ENCODE measurements around the gene DNASE1L1.
A peak's percentile ranks its signal among the peaks of the same experiment; 100 is the strongest.

Gene DNASE1L1

DNA sequence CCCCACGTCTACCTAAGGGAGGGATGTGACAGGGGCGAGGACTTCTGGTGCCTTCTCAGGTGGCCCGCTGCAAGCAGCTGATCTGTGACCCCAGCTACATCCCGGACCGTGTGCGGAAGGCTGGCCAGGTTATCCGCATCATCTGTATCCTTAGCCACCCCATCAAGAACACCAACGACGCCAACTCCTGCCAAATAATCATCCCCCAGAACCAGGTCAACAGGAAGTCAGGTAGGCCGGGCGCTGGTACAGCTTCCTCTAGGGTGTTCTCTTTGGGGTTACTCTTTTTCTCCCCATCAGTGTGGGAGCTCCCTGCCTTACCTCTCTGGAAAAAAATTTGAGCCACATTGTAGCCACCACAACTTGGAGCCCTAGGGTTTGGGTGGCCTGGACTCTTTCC, 32.5 kb upstream of the DNASE1L1 start:
- no peak for DNase-seq (ENCODE audit: low read depth, low spot score)
- H3K9me3 ChIP-seq (ENCODE audit: insufficient read depth, low read length) = no peaks in the 10 kb centered on the region
- no peak overlapping the region for H3K4me3 ChIP-seq (ENCODE audit: insufficient read length, low read depth)
- no peaks in the 10 kb centered on the region for H3K4me1 ChIP-seq (ENCODE audit: insufficient read depth, insufficient read length)
- no peaks in the 10 kb centered on the region for H3K27me3 ChIP-seq (ENCODE audit: insufficient read depth, insufficient read length)
- TF ChIP-seq SUZ12 (IDR thresholded peaks at IDR 0.05; ENCODE audit: extremely low read depth, insufficient read depth, insufficient read length) = no peak
- TF ChIP-seq YY1 (IDR thresholded peaks at IDR 0.05; ENCODE audit: insufficient read depth, insufficient read length) = no peak
- no peak for TF ChIP-seq ZNF274 (IDR thresholded peaks at IDR 0.05; ENCODE audit: low read depth, low read length)
- no peak overlapping the region for H3K9ac ChIP-seq (ENCODE audit: insufficient read length, low read depth)
- H3K36me3 ChIP-seq (ENCODE audit: insufficient read depth, insufficient read length, low read length) = peaks cover 52% of the 10 kb centered on the region

DNA sequence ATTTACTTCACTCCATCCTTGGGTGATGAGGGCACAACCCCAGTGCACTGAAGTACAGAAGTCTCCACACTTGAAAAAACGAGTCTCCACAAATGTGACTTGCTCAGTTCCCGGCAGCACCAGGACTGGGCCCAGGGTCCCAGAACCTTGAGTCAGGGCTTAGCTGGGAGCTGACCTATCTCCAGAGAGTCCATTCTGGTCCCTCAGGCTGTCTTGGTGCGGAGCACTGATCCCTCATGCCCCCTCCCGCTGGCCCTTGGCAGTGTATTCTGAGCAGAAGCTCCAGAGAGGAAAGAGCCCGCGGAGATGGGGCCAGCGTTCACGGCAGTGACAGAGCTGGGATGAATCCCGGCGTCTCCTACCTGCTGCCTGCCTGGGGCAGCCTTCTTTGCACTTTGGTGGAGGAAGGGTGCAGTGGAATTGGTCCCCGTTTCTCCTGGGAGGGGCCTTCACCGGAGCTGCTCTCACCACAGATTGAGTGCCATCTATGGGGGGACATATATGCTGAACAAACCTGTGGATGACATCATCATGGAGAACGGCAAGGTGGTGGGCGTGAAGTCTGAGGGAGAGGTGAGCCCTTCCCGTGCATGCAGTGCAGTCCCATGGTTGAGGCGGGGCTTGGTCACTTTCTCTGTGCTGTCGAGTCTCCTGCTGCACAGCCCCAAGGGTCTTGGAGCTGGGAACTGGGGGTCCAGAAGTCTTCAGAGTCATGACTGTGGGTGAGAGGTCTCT, 31.7 kb upstream of the DNASE1L1 start:
- no peaks in the 10 kb centered on the region for H3K4me1 ChIP-seq (ENCODE audit: insufficient read depth, insufficient read length)
- no peaks in the 10 kb centered on the region for H3K9me3 ChIP-seq (ENCODE audit: insufficient read depth, low read length)
- no peak for DNase-seq (ENCODE audit: low read depth, low spot score)
- H3K36me3 ChIP-seq (ENCODE audit: insufficient read depth, insufficient read length, low read length) = peaks cover 50% of the 10 kb centered on the region
- no peak overlapping the region for H3K9ac ChIP-seq (ENCODE audit: insufficient read length, low read depth)
- no peak overlapping the region for H3K4me3 ChIP-seq (ENCODE audit: insufficient read length, low read depth)
- TF ChIP-seq ZNF274 (IDR thresholded peaks at IDR 0.05; ENCODE audit: low read depth, low read length) (no peak), YY1 (IDR thresholded peaks at IDR 0.05; ENCODE audit: insufficient read depth, insufficient read length) (no peak), SUZ12 (IDR thresholded peaks at IDR 0.05; ENCODE audit: extremely low read depth, insufficient read depth, insufficient read length) (no peak)
- no peaks in the 10 kb centered on the region for H3K27me3 ChIP-seq (ENCODE audit: insufficient read depth, insufficient read length)

DNA sequence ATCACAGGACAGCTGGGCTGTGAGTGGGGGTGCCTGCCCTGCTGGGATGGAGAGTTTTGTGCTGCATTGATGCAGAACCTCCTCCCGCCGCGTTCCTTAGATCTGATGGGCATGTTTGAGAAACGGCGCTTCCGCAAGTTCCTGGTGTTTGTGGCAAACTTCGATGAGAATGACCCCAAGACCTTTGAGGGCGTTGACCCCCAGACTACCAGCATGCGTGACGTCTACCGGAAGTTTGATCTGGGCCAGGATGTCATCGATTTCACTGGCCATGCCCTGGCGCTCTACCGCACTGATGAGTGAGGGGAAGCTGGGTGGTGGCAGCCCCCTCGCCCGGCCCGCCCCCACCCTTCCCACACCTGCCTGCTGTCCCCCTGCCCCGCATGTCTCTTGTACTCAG, 30.8 kb upstream of the DNASE1L1 start:
- Histone ChIP-seq H3K27me3 (ENCODE audit: insufficient read depth, insufficient read length) (no peaks in the 10 kb centered on the region), H3K4me1 (ENCODE audit: insufficient read depth, insufficient read length) (no peaks in the 10 kb centered on the region), H3K9me3 (ENCODE audit: insufficient read depth, low read length) (no peaks in the 10 kb centered on the region), H3K9ac (ENCODE audit: insufficient read length, low read depth) (no peak overlapping the region), H3K4me3 (ENCODE audit: insufficient read length, low read depth) (no peak overlapping the region), H3K36me3 (ENCODE audit: insufficient read depth, insufficient read length, low read length) (peaks cover 55% of the 10 kb centered on the region)
- no peak for DNase-seq (ENCODE audit: low read depth, low spot score)
- no peak for TF ChIP-seq ZNF274 (IDR thresholded peaks at IDR 0.05; ENCODE audit: low read depth, low read length)
- no peak for TF ChIP-seq YY1 (IDR thresholded peaks at IDR 0.05; ENCODE audit: insufficient read depth, insufficient read length)

DNA sequence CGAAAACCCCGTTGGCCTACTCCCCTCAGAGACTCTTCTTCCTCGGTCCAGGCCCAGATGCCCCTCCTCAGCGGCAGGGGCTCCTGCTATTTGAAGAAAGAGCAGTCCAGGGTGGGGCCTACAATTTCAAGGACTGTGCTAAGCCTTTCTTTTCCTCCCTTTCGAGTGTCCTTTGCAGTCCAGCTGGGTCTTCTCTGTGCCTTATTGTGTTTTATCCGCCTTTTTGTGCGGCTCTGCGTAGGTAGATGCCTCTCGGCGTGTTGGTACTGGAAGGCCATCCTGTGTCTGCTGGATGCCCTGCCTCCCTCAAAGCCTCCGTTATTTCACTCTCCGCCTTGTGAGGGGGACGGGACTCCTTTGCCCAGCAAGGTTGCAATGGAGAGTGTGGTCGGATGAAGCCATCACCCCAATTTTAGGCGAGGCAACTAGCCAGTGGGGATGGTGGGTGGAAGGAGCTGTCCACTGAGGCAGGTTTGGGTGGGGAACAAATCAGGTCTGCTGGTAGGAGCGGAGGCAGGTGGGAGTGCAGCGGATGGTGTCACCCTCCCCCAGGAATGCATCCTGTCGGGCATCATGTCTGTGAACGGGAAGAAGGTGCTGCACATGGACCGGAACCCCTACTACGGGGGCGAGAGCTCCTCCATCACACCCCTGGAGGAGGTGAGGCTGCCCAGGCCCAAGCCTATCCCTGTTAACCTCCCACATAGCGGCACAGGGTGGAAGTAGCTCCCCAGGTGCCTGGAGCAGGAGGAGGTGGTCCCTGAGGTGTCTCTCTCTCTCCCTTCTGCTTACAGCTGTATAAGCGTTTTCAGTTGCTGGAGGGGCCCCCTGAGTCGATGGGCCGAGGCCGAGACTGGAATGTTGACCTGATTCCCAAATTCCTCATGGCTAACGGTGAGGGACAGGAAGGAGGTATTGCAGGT, 29.2 kb upstream of the DNASE1L1 start:
- peak overlapping the region; percentile 56 for H3K4me3 ChIP-seq (ENCODE audit: insufficient read length, low read depth)
- H3K36me3 ChIP-seq (ENCODE audit: insufficient read depth, insufficient read length, low read length) = peaks cover 69% of the 10 kb centered on the region
- peak overlapping the region; percentile 56 for H3K9ac ChIP-seq (ENCODE audit: insufficient read length, low read depth)
- no peaks in the 10 kb centered on the region for H3K4me1 ChIP-seq (ENCODE audit: insufficient read depth, insufficient read length)
- no peak for TF ChIP-seq YY1 (IDR thresholded peaks at IDR 0.05; ENCODE audit: insufficient read depth, insufficient read length)
- TF ChIP-seq ZNF274 (IDR thresholded peaks at IDR 0.05; ENCODE audit: low read depth, low read length) = no peak
- TF ChIP-seq SUZ12 (IDR thresholded peaks at IDR 0.05; ENCODE audit: extremely low read depth, insufficient read depth, insufficient read length) = no peak
- no peak for DNase-seq (ENCODE audit: low read depth, low spot score)
- no peaks in the 10 kb centered on the region for H3K27me3 ChIP-seq (ENCODE audit: insufficient read depth, insufficient read length)
- no peaks in the 10 kb centered on the region for H3K9me3 ChIP-seq (ENCODE audit: insufficient read depth, low read length)

DNA sequence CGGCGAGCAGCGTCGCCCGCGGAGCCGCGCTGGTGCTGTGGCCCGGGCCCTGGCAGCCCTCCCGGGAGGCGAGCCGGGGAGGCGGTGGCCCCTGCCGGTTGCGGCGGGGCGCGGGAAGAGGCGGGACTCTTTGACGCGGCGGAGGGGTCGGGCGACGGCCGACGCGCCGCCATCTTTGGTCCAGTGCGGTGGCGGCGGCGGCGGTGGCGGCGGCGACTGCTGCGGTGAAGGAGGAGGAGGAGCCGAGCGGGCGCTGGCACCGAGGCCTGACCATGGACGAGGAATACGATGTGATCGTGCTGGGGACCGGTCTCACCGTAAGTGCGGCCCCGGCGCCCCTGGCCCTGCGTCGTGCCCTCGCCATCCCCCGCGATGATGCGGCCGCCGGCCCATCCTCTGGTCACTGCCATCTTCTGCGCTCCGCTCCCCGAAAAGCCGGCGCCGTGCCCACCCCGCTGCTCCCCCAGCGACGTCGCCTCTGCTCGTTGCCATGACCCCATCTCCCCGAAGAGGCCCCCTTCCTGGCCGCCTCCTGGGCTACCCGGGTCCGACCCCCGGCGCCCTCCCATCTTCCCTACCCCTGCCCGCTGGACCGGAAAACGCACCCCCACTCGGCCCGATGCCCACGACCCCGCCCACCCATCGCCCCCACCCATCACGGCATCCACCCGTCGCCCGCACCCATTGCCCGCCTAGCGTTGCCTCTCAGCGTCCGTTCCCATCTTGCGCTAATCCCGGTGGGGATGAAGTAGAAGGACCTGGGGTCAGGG, 28.1 kb upstream of the DNASE1L1 start, which contains the start of gene GDI1:
TSS of gene GDI1 (plus strand) at position 172 of the 770 bp plus-strand sequence. CDS start at position 273, 101 bp downstream.
- H3K4me1 ChIP-seq (ENCODE audit: insufficient read depth, insufficient read length) = no peaks in the 10 kb centered on the region
- H3K9ac ChIP-seq (ENCODE audit: insufficient read length, low read depth) = peak within 1 kb of the TSS; percentile 76
- peaks cover 72% of the 10 kb centered on the region for H3K36me3 ChIP-seq (ENCODE audit: insufficient read depth, insufficient read length, low read length)
- no peak for DNase-seq (ENCODE audit: low read depth, low spot score)
- H3K9me3 ChIP-seq (ENCODE audit: insufficient read depth, low read length) = no peaks in the 10 kb centered on the region
- H3K4me3 ChIP-seq (ENCODE audit: insufficient read length, low read depth) = peak within 1 kb of the TSS; percentile 56
- TF ChIP-seq YY1 (IDR thresholded peaks at IDR 0.05; ENCODE audit: insufficient read depth, insufficient read length) = peak; percentile 34
- no peak for TF ChIP-seq ZNF274 (IDR thresholded peaks at IDR 0.05; ENCODE audit: low read depth, low read length)
- no peaks in the 10 kb centered on the region for H3K27me3 ChIP-seq (ENCODE audit: insufficient read depth, insufficient read length)

DNA sequence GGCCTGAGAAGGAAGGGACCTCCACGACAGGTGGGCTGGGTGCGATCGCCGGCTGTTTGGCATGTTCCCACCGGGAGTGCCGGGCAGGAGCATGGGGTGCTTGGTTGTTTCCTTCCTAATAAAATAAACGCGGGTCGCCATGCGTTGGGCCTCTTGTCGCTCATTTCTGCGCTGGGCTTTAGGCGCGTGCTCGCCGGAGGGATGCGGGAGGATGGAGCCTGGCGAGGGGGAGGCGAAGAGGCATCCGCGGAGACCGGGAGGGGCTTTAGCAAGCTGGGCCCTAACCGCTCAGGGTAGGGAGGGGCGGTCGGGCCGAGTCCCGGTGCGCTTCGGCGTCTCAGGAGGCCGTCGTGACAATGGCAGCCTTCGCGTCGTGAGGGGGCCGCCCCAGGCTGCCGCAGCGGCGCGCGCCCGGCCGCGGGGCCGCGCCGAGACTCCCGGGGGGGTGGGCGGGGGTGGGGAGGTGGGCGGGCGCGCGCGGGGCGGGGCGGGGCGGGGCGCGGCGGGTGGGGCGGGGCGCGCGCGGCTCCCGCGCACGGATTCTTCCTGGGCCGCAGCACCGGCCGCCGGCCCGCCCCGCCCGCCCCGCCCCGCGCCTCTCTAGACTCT, 27.4 kb upstream of the DNASE1L1 start:
- no peak for DNase-seq (ENCODE audit: low read depth, low spot score)
- H3K36me3 ChIP-seq (ENCODE audit: insufficient read depth, insufficient read length, low read length) = peaks cover 65% of the 10 kb centered on the region
- TF ChIP-seq SUZ12 (IDR thresholded peaks at IDR 0.05; ENCODE audit: extremely low read depth, insufficient read depth, insufficient read length) (no peak), YY1 (IDR thresholded peaks at IDR 0.05; ENCODE audit: insufficient read depth, insufficient read length) (no peak), ZNF274 (IDR thresholded peaks at IDR 0.05; ENCODE audit: low read depth, low read length) (no peak)
- no peaks in the 10 kb centered on the region for H3K27me3 ChIP-seq (ENCODE audit: insufficient read depth, insufficient read length)
- no peak overlapping the region for H3K9ac ChIP-seq (ENCODE audit: insufficient read length, low read depth)
- no peaks in the 10 kb centered on the region for H3K9me3 ChIP-seq (ENCODE audit: insufficient read depth, low read length)
- peak overlapping the region; percentile 8 for H3K4me3 ChIP-seq (ENCODE audit: insufficient read length, low read depth)
- no peaks in the 10 kb centered on the region for H3K4me1 ChIP-seq (ENCODE audit: insufficient read depth, insufficient read length)
